DOHH2 (cell line): ENCODE data around the gene OR14C36.

Experiments used
- H3F3A ChIP-seq: fragments of 200-600 bp; sonication (generic), shearing (Covaris generic); 2 replicates; pipeline ENCODE4 v1.6.0; 2016; ENCODE audit warnings: antibody characterized with exemption, mild to moderate bottlenecking; ENCODE audit not compliant: control insufficient read depth, insufficient read depth
- H3K27ac ChIP-seq: fragments of 200-600 bp; sonication (generic); 2 replicates; pipeline ENCODE4 v1.5.1; 2014; ENCODE audit warnings: low read depth, mild to moderate bottlenecking, low read length, moderate library complexity
- H3K27me3 ChIP-seq: fragments of 200-600 bp; sonication (generic); 2 replicates; pipeline ENCODE4 v1.6.1; 2014; ENCODE audit warnings: mild to moderate bottlenecking, low read length, mixed read lengths; ENCODE audit not compliant: control insufficient read depth
- H3K36me3 ChIP-seq: fragments of 200-600 bp; sonication (generic); 2 replicates; pipeline ENCODE4 v1.6.1; 2014; ENCODE audit warnings: mild to moderate bottlenecking, low read length, moderate library complexity, mixed read lengths; ENCODE audit not compliant: control insufficient read depth
- H3K4me1 ChIP-seq: fragments of 200-600 bp; sonication (generic); 2 replicates; pipeline ENCODE4 v1.6.1; 2014; ENCODE audit warnings: mild to moderate bottlenecking, low read length, mixed read lengths; ENCODE audit not compliant: control insufficient read depth
- H3K4me2 ChIP-seq: fragments of 200-600 bp; sonication (generic); 2 replicates; pipeline ENCODE4 v1.6.0; 2014; ENCODE audit warnings: mild to moderate bottlenecking, low read length, moderate library complexity
- H3K4me3 ChIP-seq: fragments of 200-600 bp; sonication (generic); 2 replicates; pipeline ENCODE4 v1.5.1; 2014; ENCODE audit warnings: mild to moderate bottlenecking, low read length, mixed read lengths
- H3K79me2 ChIP-seq: fragments of 200-600 bp; sonication (generic); 2 replicates; pipeline ENCODE4 v1.6.1; 2014; ENCODE audit warnings: mild to moderate bottlenecking, low read length, mixed read lengths; ENCODE audit not compliant: control insufficient read depth
- H3K9me2 ChIP-seq: fragments of 200-600 bp; sonication (generic); replicated peaks from 2 replicates; pipeline ENCODE4 v1.6.1; 2014; ENCODE audit warnings: mild to moderate bottlenecking, low read length, mixed read lengths; ENCODE audit not compliant: control insufficient read depth
- H3K9me3 ChIP-seq: fragments of 200-600 bp; sonication (generic); 2 replicates; pipeline ENCODE4 v1.6.1; 2014; ENCODE audit warnings: antibody characterized with exemption, low read length, mixed read lengths; ENCODE audit not compliant: control insufficient read depth, insufficient read depth
- H4K20me1 ChIP-seq: fragments of 200-600 bp; sonication (generic); 2 replicates; pipeline ENCODE4 v1.6.0; 2014; ENCODE audit warnings: low read depth, mild to moderate bottlenecking, antibody characterized with exemption, low read length, moderate library complexity; ENCODE audit not compliant: control insufficient read depth, insufficient read depth
- CTCF ChIP-seq: fragments of 200-600 bp; sonication (generic); IDR thresholded peaks from one replicate; pipeline ENCODE4 v1.5.1; 2014; ENCODE audit warnings: antibody characterized with exemption, mild to moderate bottlenecking, low read depth, low read length; ENCODE audit not compliant: poor library complexity, severe bottlenecking
- EZH2phosphoT487 ChIP-seq: fragments of 200-600 bp; sonication (generic); IDR thresholded peaks from 2 replicates; pipeline ENCODE4 v1.6.1; 2017; ENCODE audit warnings: borderline replicate concordance, mild to moderate bottlenecking, antibody characterized with exemption, low read length, moderate library complexity, mixed read lengths

The OR14C36 gene

GRCh38 chr1:248359415-248359814 is 10.8 kb downstream of the OR14C36 start:
- H3K9me2 ChIP-seq: no peaks in the 10 kb centered on the region
- no peaks in the 10 kb centered on the region for H3K79me2 ChIP-seq
- H3K9me3 ChIP-seq: no peaks in the 10 kb centered on the region
- no peaks in the 10 kb centered on the region for H3K36me3 ChIP-seq
- H3K27me3 ChIP-seq: no peaks in the 10 kb centered on the region
- H4K20me1 ChIP-seq: no peaks in the 10 kb centered on the region
- no peak overlapping the region for H3K4me3 ChIP-seq
- TF ChIP-seq EZH2phosphoT487: no peak
- TF ChIP-seq CTCF: no peak
- H3K4me1 ChIP-seq: no peaks in the 10 kb centered on the region
- H3K27ac ChIP-seq: no peak overlapping the region
- H3F3A ChIP-seq: no peaks in the 10 kb centered on the region
- no peak overlapping the region for H3K4me2 ChIP-seq

- no peak within 1 kb of the TSS for H3K4me2 ChIP-seq
- no peaks in the 10 kb centered on the region for H3F3A ChIP-seq
- no peaks in the 10 kb centered on the region for H3K9me2 ChIP-seq
- H3K9me3 ChIP-seq: no peaks in the 10 kb centered on the region
- H4K20me1 ChIP-seq: no peaks in the 10 kb centered on the region
- no peaks in the 10 kb centered on the region for H3K4me1 ChIP-seq
- no peaks in the 10 kb centered on the region for H3K79me2 ChIP-seq
- no peak within 1 kb of the TSS for H3K27ac ChIP-seq
- no peaks in the 10 kb centered on the region for H3K36me3 ChIP-seq
- H3K4me3 ChIP-seq: no peak within 1 kb of the TSS
- no peaks in the 10 kb centered on the region for H3K27me3 ChIP-seq
- TF ChIP-seq EZH2phosphoT487: no peak
- TF ChIP-seq CTCF: no peak
Observed at GRCh38 chr1:248361121-248361715, 12.6 kb downstream of the OR14C36 start, which contains the start of gene OR2T4. Gene OR2T4, plus strand, starts transcription at chr1:248361665. Its CDS starts 0 bp downstream, at chr1:248361665.

- Histone ChIP-seq H3K36me3 (no peaks in the 10 kb centered on the region), H3K27ac (no peak overlapping the region), H3K4me1 (no peaks in the 10 kb centered on the region), H3K9me3 (no peaks in the 10 kb centered on the region), H3K27me3 (no peaks in the 10 kb centered on the region), H4K20me1 (no peaks in the 10 kb centered on the region), H3K79me2 (no peaks in the 10 kb centered on the region), H3K4me2 (no peak overlapping the region), H3F3A (no peaks in the 10 kb centered on the region), H3K4me3 (no peak overlapping the region), H3K9me2 (no peaks in the 10 kb centered on the region)
- TF ChIP-seq EZH2phosphoT487 (no peak), CTCF (no peak)
Observed at GRCh38 chr1:248366609-248367008, 18.0 kb downstream of the OR14C36 start.
